ENCODE results near the gene PARP1.

Gene PARP1

GRCh38 chr1:226373376-226373775 lies 34.5 kb downstream of the PARP1 start:
- no peak for DNase-seq (ENCODE audit: low read depth)

GRCh38 chr1:226372885-226373284 lies 35.0 kb downstream of the PARP1 start:
- DNase-seq (ENCODE audit: low read depth): no peak

- DNase-seq (ENCODE audit: low read depth): no peak
These were observed 35.9 kb downstream of the PARP1 start for GRCh38 chr1:226371866-226372490.

- DNase-seq (ENCODE audit: low read depth): no peak
These were observed 36.7 kb downstream of the PARP1 start for GRCh38 chr1:226371027-226371694.

- DNase-seq (ENCODE audit: low read depth): no peak
These were observed 37.6 kb downstream of the PARP1 start for GRCh38 chr1:226370144-226370923.

- no peak for DNase-seq (ENCODE audit: low read depth)
These were observed 38.8 kb downstream of the PARP1 start for GRCh38 chr1:226369110-226369509.

- DNase-seq (ENCODE audit: low read depth): no peak
These were observed 41.6 kb downstream of the PARP1 start for GRCh38 chr1:226366290-226366689.

GRCh38 chr1:226365831-226366231 lies 42.1 kb downstream of the PARP1 start:
- no peak for DNase-seq (ENCODE audit: low read depth)

- DNase-seq (ENCODE audit: low read depth): no peak
These were observed 42.9 kb downstream of the PARP1 start for GRCh38 chr1:226364901-226365565.

- DNase-seq (ENCODE audit: low read depth): no peak
These were observed 43.4 kb downstream of the PARP1 start for GRCh38 chr1:226364514-226364899.

GRCh38 chr1:226363801-226364513 lies 43.9 kb downstream of the PARP1 start:
- no peak for DNase-seq (ENCODE audit: low read depth)

GRCh38 chr1:226362891-226363447 lies 44.9 kb downstream of the PARP1 start:
- no peak for DNase-seq (ENCODE audit: low read depth)

- no peak for DNase-seq (ENCODE audit: low read depth)
These were observed 45.5 kb downstream of the PARP1 start for GRCh38 chr1:226362361-226362760.

GRCh38 chr1:226360106-226360746 lies 47.7 kb downstream of the PARP1 start:
- no peak for DNase-seq (ENCODE audit: low read depth)

GRCh38 chr1:226357416-226357815 lies 50.5 kb downstream of the PARP1 start:
- no peak for DNase-seq (ENCODE audit: low read depth)

- DNase-seq (ENCODE audit: low read depth): no peak
These were observed 52.0 kb downstream of the PARP1 start for GRCh38 chr1:226355669-226356551.

- no peak for DNase-seq (ENCODE audit: low read depth)
These were observed 52.9 kb downstream of the PARP1 start for GRCh38 chr1:226355016-226355415.

- DNase-seq (ENCODE audit: low read depth): no peak
These were observed 54.0 kb downstream of the PARP1 start for GRCh38 chr1:226353698-226354525.

- no peak for DNase-seq (ENCODE audit: low read depth)
These were observed 56.2 kb downstream of the PARP1 start for GRCh38 chr1:226351709-226352108.

Data from activated T-cell treated with anti-CD3 and anti-CD28 coated beads for 1 hour (primary cell).